ENCODE measurements around the gene KIF25. TPM values are rescaled to one million over a fixed set of nuclear protein-coding genes. Genes with fewer than 3 reads are reported as not detected.

KIF25 gene
- total RNA-seq, 1 experiment from 2014 or later = 0.59 TPM

GRCh38 chr6:168044521-168045130 lies 47.2 kb downstream of the KIF25 start:
- Histone ChIP-seq H3K9ac (ENCODE audit: extremely low read depth, insufficient read length, low read length) (no peak overlapping the region), H2BK120ac (ENCODE audit: low read depth, low read length, poor library complexity, severe bottlenecking) (no peak overlapping the region), H4K20me1 (ENCODE audit: control insufficient read depth, insufficient read depth, insufficient read length) (no peaks in the 10 kb centered on the region), H3K23ac (ENCODE audit: insufficient read length, low read depth, low read length) (no peak overlapping the region), H2BK20ac (ENCODE audit: low read depth, low read length, poor library complexity, severe bottlenecking) (no peak overlapping the region), H3K56ac (ENCODE audit: insufficient read length, low read depth, low read length) (no peak overlapping the region), H3K4ac (ENCODE audit: low read depth, low read length) (no peak overlapping the region), H3K23me2 (ENCODE audit: insufficient read length, low read depth, low read length, poor library complexity, severe bottlenecking) (peaks cover 3% of the 10 kb centered on the region), H3K79me1 (ENCODE audit: insufficient read depth, low read depth, low read length, poor library complexity, severe bottlenecking) (no peaks in the 10 kb centered on the region), H2BK5ac (ENCODE audit: insufficient read length, low read length) (no peak overlapping the region), H4K5ac (ENCODE audit: insufficient read length, low read depth, low read length) (no peak overlapping the region), H3K18ac (ENCODE audit: insufficient read length, low read depth, low read length) (no peak overlapping the region), H2AK5ac (ENCODE audit: insufficient read length, low read length) (no peak overlapping the region), H3K9me3 (ENCODE audit: control insufficient read depth, low read depth, low read length) (peaks cover 15% of the 10 kb centered on the region), H3K79me2 (ENCODE audit: insufficient read depth, low read length) (no peaks in the 10 kb centered on the region), H2AFZ (ENCODE audit: low read length) (no peak overlapping the region), H2BK15ac (ENCODE audit: low read depth, low read length) (no peak overlapping the region), H4K91ac (ENCODE audit: insufficient read length, low read depth, low read length) (no peak overlapping the region), H3K27ac (ENCODE audit: insufficient read length, low read depth, low read length) (no peak overlapping the region), H3K4me2 (ENCODE audit: insufficient read depth, insufficient read length, low read length) (no peak overlapping the region), H4K8ac (replicated peaks; ENCODE audit: insufficient read length, low read depth, low read length) (no peak overlapping the region), H3K4me1 (ENCODE audit: insufficient read depth, low read length) (no peaks in the 10 kb centered on the region), H3T11ph (ENCODE audit: low read length) (no peak overlapping the region), H3K14ac (ENCODE audit: insufficient read depth, low read length) (no peak overlapping the region), H3K27me3 (ENCODE audit: insufficient read depth, low read length) (no peaks in the 10 kb centered on the region), H2BK12ac (ENCODE audit: insufficient read length, low read depth, low read length) (no peak overlapping the region)
- no CpG with 5 or more reads among the region's 28 CpGs for WGBS (ENCODE audit: extremely low coverage, insufficient read length, low lambda C conversion rate)
- peaks cover 7 to 23% (median 14%) of the 10 kb centered on the region in 3 experiments for H3K36me3 Mint-ChIP-seq (ENCODE audit: insufficient read depth in 1 of 3, low read depth in 3 of 3)
- DNase-seq = no peak
- H3K27ac Mint-ChIP-seq = no peak overlapping the region
- 0 out of 5 replicates have a peak overlapping the region, but pooled peaks of 1 of the 2 experiments have one; percentile 23 for H3K4me3 Mint-ChIP-seq
- peaks cover 16 to 26% of the 10 kb centered on the region in 2 experiments for H3K9me3 Mint-ChIP-seq
- no peak for TF ChIP-seq CTCF (conservative IDR thresholded peaks at IDR 0.05)
- H3K27me3 Mint-ChIP-seq (ENCODE audit: low read depth) = peaks cover 4% of the 10 kb centered on the region
- H3K4me1 Mint-ChIP-seq = no peaks in the 10 kb centered on the region

Measured in H9 (cell line).